Measurements from ENCODE around the gene KAZN.

KAZN gene

GRCh38 chr1:14615549-14616218 is 17.2 kb downstream of the KAZN start:
- no peak for DNase-seq

- no peak for DNase-seq
These were observed 18.3 kb downstream of the KAZN start for GRCh38 chr1:14616632-14617396.

GRCh38 chr1:14617791-14618190 is 19.3 kb downstream of the KAZN start:
- no peak for DNase-seq

GRCh38 chr1:14620941-14621340 is 22.5 kb downstream of the KAZN start:
- DNase-seq, result no peak

GRCh38 chr1:14623090-14623489 is 24.6 kb downstream of the KAZN start:
- no peak for DNase-seq

GRCh38 chr1:14624941-14625340 is 26.5 kb downstream of the KAZN start:
- DNase-seq, result no peak

GRCh38 chr1:14625572-14625971 is 27.1 kb downstream of the KAZN start:
- DNase-seq, result no peak

- DNase-seq, result no peak
These were observed 27.5 kb downstream of the KAZN start for GRCh38 chr1:14625996-14626395.

GRCh38 chr1:14626869-14627607 is 28.6 kb downstream of the KAZN start:
- DNase-seq, result no peak

- DNase-seq, result no peak
These were observed 29.4 kb downstream of the KAZN start for GRCh38 chr1:14627608-14628489.

GRCh38 chr1:14629363-14630014 is 31.0 kb downstream of the KAZN start:
- DNase-seq, result no peak

- no peak for DNase-seq
These were observed 32.5 kb downstream of the KAZN start for GRCh38 chr1:14630986-14631385.

GRCh38 chr1:14631421-14631820 is 32.9 kb downstream of the KAZN start:
- DNase-seq, result no peak

- DNase-seq, result no peak
These were observed 36.0 kb downstream of the KAZN start for GRCh38 chr1:14634486-14634885.

GRCh38 chr1:14635421-14635820 is 36.9 kb downstream of the KAZN start:
- DNase-seq, result no peak

GRCh38 chr1:14636897-14637632 is 38.6 kb downstream of the KAZN start:
- no peak for DNase-seq

- no peak for DNase-seq
These were observed 41.0 kb downstream of the KAZN start for GRCh38 chr1:14639291-14640050.

GRCh38 chr1:14642712-14643111 is 44.2 kb downstream of the KAZN start:
- DNase-seq, result no peak

- DNase-seq, result no peak
These were observed 48.5 kb downstream of the KAZN start for GRCh38 chr1:14646973-14647372.

- no peak for DNase-seq
These were observed 49.3 kb downstream of the KAZN start for GRCh38 chr1:14647777-14648176.

- DNase-seq, result no peak
These were observed 49.9 kb downstream of the KAZN start for GRCh38 chr1:14648391-14648790.
